ENCODE data around the gene WNT3. TPM values are rescaled to one million over a fixed set of nuclear protein-coding genes. Genes with fewer than 3 reads are reported as not detected.

Gene WNT3
- total and polyA plus RNA-seq, 2 donors (not counting 1 experiment from before 2014, with no cell fraction given), result 0.86 to 1.4 TPM

GRCh38 chr17:46788796-46789195 lies 29.7 kb downstream of the WNT3 start:
- Mint-ChIP-seq H3K27me3 (peaks cover 30% of the 10 kb centered on the region), H3K4me1 (no peaks in the 10 kb centered on the region), H3K27ac (no peak overlapping the region), H3K9me3 (ENCODE audit: insufficient read depth) (no peaks in the 10 kb centered on the region), H3K4me3 (no peak overlapping the region)
- Histone ChIP-seq H3K9me3 (ENCODE audit: control extremely low read depth in 1 of 3, control insufficient read depth in 2 of 3, insufficient read depth in 1 of 3, low read length in 2 of 3) (peaks cover 0 to 17% (median 4%) of the 10 kb centered on the region in 3 donors), H3K27me3 (replicated peaks in 1 of 4; ENCODE audit: control extremely low read depth in 1 of 4, control insufficient read depth in 3 of 4, insufficient read depth in 4 of 4, low read length in 3 of 4) (peaks cover 0 to 18% (median 0%) of the 10 kb centered on the region in 4 experiments), H3K4me1 (ENCODE audit: control insufficient read depth in 2 of 2, insufficient read depth in 2 of 2, low read length in 2 of 2) (no peaks in the 10 kb centered on the region), H3K36me3 (replicated peaks in 1 of 2; ENCODE audit: control extremely low read depth in 1 of 2, control insufficient read depth in 1 of 2, extremely low read depth in 1 of 2, insufficient read depth in 2 of 2, low read length in 1 of 2) (no peaks in the 10 kb centered on the region), H2AFZ (ENCODE audit: insufficient read depth, low read depth, low read length, poor library complexity, severe bottlenecking) (no peak overlapping the region), H3K9ac (ENCODE audit: low read length) (no peak overlapping the region), H3K27ac (ENCODE audit: low read length in 2 of 2) (no peak overlapping the region), H3K4me2 (replicated peaks; ENCODE audit: low read depth, low read length, poor library complexity, severe bottlenecking) (no peak overlapping the region), H4K20me1 (ENCODE audit: control insufficient read depth, insufficient read depth, low read length, poor library complexity, severe bottlenecking) (no peaks in the 10 kb centered on the region), H3K4me3 (ENCODE audit: control extremely low read depth in 1 of 5, extremely low read depth in 1 of 5, insufficient read depth in 1 of 5, low read depth in 2 of 5, low read length in 4 of 5) (no peak overlapping the region), H3K79me2 (ENCODE audit: control insufficient read depth, insufficient read depth, low read length) (no peaks in the 10 kb centered on the region)
- 95% methylated on average over 7 of the region's 7 CpGs for WGBS (ENCODE audit: insufficient coverage)
- no peak for DNase-seq
- ChIA-PET POLR2A (no interaction called here), CTCF (no interaction called here)
- ATAC-seq (ENCODE audit: low read depth), result no peak
- TF ChIP-seq EZH2 (IDR thresholded peaks at IDR 0.05; ENCODE audit: borderline replicate concordance, insufficient read depth, low read depth, low read length, poor library complexity, severe bottlenecking) (no peak), CTCF (IDR thresholded peaks at IDR 0.05) (no peak)
- intact Hi-C loops (cut with micrococcal nuclease), result no loop called here

- ChIA-PET CTCF (no interaction called here), POLR2A (no interaction called here)
- Histone ChIP-seq H3K27ac (ENCODE audit: low read length in 2 of 2) (no peak overlapping the region), H3K4me3 (ENCODE audit: control extremely low read depth in 1 of 5, extremely low read depth in 1 of 5, insufficient read depth in 1 of 5, low read depth in 2 of 5, low read length in 4 of 5) (no peak overlapping the region), H3K27me3 (replicated peaks in 1 of 4; ENCODE audit: control extremely low read depth in 1 of 4, control insufficient read depth in 3 of 4, insufficient read depth in 4 of 4, low read length in 3 of 4) (peaks cover 0 to 16% (median 0%) of the 10 kb centered on the region in 4 experiments), H3K9ac (ENCODE audit: low read length) (no peak overlapping the region), H3K9me3 (ENCODE audit: control extremely low read depth in 1 of 3, control insufficient read depth in 2 of 3, insufficient read depth in 1 of 3, low read length in 2 of 3) (peaks cover 0 to 17% (median 4%) of the 10 kb centered on the region in 3 donors), H3K4me2 (replicated peaks; ENCODE audit: low read depth, low read length, poor library complexity, severe bottlenecking) (no peak overlapping the region), H4K20me1 (ENCODE audit: control insufficient read depth, insufficient read depth, low read length, poor library complexity, severe bottlenecking) (no peaks in the 10 kb centered on the region), H3K36me3 (replicated peaks in 1 of 2; ENCODE audit: control extremely low read depth in 1 of 2, control insufficient read depth in 1 of 2, extremely low read depth in 1 of 2, insufficient read depth in 2 of 2, low read length in 1 of 2) (no peaks in the 10 kb centered on the region), H2AFZ (ENCODE audit: insufficient read depth, low read depth, low read length, poor library complexity, severe bottlenecking) (no peak overlapping the region), H3K4me1 (ENCODE audit: control insufficient read depth in 2 of 2, insufficient read depth in 2 of 2, low read length in 2 of 2) (no peaks in the 10 kb centered on the region), H3K79me2 (ENCODE audit: control insufficient read depth, insufficient read depth, low read length) (no peaks in the 10 kb centered on the region)
- DNase-seq (no peak), ATAC-seq (ENCODE audit: low read depth) (no peak)
- no peak for TF ChIP-seq CTCF (IDR thresholded peaks at IDR 0.05)
- no peak for TF ChIP-seq EZH2 (IDR thresholded peaks at IDR 0.05; ENCODE audit: borderline replicate concordance, insufficient read depth, low read depth, low read length, poor library complexity, severe bottlenecking)
- peaks cover 26% of the 10 kb centered on the region for H3K27me3 Mint-ChIP-seq
- H3K27ac Mint-ChIP-seq, result no peak overlapping the region
- H3K4me3 Mint-ChIP-seq, result no peak overlapping the region
- intact Hi-C loops (cut with micrococcal nuclease), result no loop called here
- no peaks in the 10 kb centered on the region for H3K4me1 Mint-ChIP-seq
- no peaks in the 10 kb centered on the region for H3K9me3 Mint-ChIP-seq (ENCODE audit: insufficient read depth)
- WGBS (ENCODE audit: insufficient coverage), result 100% methylated on average over 4 of the region's 5 CpGs
These were observed 30.2 kb downstream of the WNT3 start for GRCh38 chr17:46788300-46788699.
